MCF 10A (cell line): ENCODE results near the gene SSR4. TPM values are rescaled to one million over a fixed set of nuclear protein-coding genes. Genes with fewer than 3 reads are reported as not detected.

Experiments used
- BruUV-seq: library from RNA; stranded (reverse); fragments of 400-500 nt; replicated peaks from 2 replicates; lab custom pipeline; 2021; lab: Mats Ljungman, UMichigan
- CTCF ChIA-PET: fragments of 300-600 bp; sonication (Branson Sonifier 250); formaldehyde crosslinking; extraction: SDS; loops from one replicate; lab custom pipeline; 2021; ENCODE audit warnings: antibody characterized with exemption, inconsistent platforms; lab: Yijun Ruan, JAX
- POLR2A ChIA-PET: fragments of 300-600, 350-650 bp; sonication (Branson Sonifier 250); formaldehyde crosslinking; extraction: SDS; loops from one replicate; lab custom pipeline; 2020; ENCODE audit warnings: antibody characterized with exemption, inconsistent platforms; lab: Yijun Ruan, JAX
- DNase-seq: peaks from one replicate; pipeline ENCODE4 v3.0.0-alpha.2; 2018; ENCODE audit not compliant: unreplicated experiment
- H3K27ac Mint-ChIP-seq: one replicate; pipeline ENCODE4 v1.8.0; 2022; ENCODE audit warnings: mild to moderate bottlenecking, low read depth, mixed read lengths; ENCODE audit not compliant: unreplicated experiment
- H3K27me3 Mint-ChIP-seq: one replicate; pipeline ENCODE4 v1.8.0; 2022; ENCODE audit warnings: mixed read lengths; ENCODE audit not compliant: insufficient read depth, unreplicated experiment
- H3K36me3 Mint-ChIP-seq: one replicate; pipeline ENCODE4 v1.8.0; 2022; ENCODE audit warnings: mild to moderate bottlenecking, moderate library complexity, mixed read lengths; ENCODE audit not compliant: insufficient read depth, unreplicated experiment
- H3K4me1 Mint-ChIP-seq: one replicate; pipeline ENCODE4 v1.8.0; 2022; ENCODE audit warnings: mixed read lengths; ENCODE audit not compliant: insufficient read depth, unreplicated experiment
- H3K4me3 Mint-ChIP-seq: one replicate; pipeline ENCODE4 v1.8.0; 2022; ENCODE audit warnings: mild to moderate bottlenecking, moderate library complexity, mixed read lengths; ENCODE audit not compliant: unreplicated experiment
- H3K9me3 Mint-ChIP-seq: one replicate; pipeline ENCODE4 v1.8.0; 2022; ENCODE audit warnings: mixed read lengths; ENCODE audit not compliant: unreplicated experiment
- CTCF ChIP-seq: fragments of 200-600 bp; IDR thresholded peaks from one replicate; pipeline ENCODE4 v1.8.0; 2022; ENCODE audit warnings: antibody characterized with exemption, mild to moderate bottlenecking; ENCODE audit not compliant: unreplicated experiment
- intact Hi-C: fragments of 100-400 bp; cut with micrococcal nuclease; formaldehyde crosslinking; loops from 2 replicates; pipeline ENCODE4 v1.14.1; 2022
- total RNA-seq: library from RNA; stranded (reverse); gene quantifications from 2 replicates; pipeline ENCODE4 v1.2.3, GENCODE V29; 2022

SSR4 gene
- total RNA-seq, 1 experiment from 2014 or later: 328 TPM

DNA sequence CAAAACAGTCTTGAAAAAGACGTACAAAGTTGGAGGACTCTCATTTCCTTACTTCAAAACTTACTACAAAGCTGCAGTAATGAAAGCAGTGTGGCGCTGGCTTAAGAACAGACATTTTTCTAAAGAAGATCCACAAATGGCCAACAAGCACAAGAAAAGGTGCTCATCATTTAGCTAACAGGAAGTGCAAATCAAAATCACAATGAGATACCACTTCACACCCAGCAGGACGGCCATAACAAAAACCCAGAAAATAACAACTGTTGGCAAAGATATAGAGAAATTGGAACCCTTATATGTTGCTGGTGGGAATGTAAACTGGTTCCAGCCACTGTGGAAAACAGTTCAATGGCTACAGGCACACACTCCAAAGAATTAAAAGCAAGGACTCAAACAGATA is 32.5 kb downstream of the SSR4 start:
- POLR2A ChIA-PET: no interaction called here
- intact Hi-C loops: no loop called here
- Mint-ChIP-seq H3K27me3 (peaks cover 67% of the 10 kb centered on the region), H3K9me3 (no peaks in the 10 kb centered on the region), H3K36me3 (no peaks in the 10 kb centered on the region), H3K4me1 (no peaks in the 10 kb centered on the region), H3K4me3 (no peak overlapping the region), H3K27ac (no peak overlapping the region)
- TF ChIP-seq CTCF: no peak
- no peak for DNase-seq
- CTCF ChIA-PET: interaction anchor here (1.2 kb wide), 1 partner anchor 113 kb away, joined by 3 read pairs; no protein-coding TSS in a partner anchor
- no TSS peak for BruUV-seq

DNA sequence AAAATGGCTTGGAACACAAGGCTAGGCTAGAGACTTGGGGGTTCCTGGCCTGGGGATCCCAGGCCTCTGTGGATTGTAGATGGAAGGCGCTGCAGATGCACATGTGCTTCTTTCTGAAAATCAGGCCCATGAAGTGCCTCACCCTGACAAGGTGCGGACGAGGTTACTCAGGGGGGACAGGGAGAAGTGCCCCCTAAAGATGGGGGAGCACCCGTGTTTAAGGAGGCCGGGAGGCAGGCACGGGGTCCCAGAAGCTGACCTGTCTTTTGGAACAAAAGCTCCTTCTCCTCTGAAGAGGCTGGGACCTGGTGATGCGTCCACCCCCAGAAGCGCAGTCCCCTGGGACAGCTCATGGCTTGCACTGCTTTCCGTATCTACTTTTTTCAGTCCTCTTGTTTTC is 33.4 kb downstream of the SSR4 start:
- no peak overlapping the region for H3K4me3 Mint-ChIP-seq

DNA sequence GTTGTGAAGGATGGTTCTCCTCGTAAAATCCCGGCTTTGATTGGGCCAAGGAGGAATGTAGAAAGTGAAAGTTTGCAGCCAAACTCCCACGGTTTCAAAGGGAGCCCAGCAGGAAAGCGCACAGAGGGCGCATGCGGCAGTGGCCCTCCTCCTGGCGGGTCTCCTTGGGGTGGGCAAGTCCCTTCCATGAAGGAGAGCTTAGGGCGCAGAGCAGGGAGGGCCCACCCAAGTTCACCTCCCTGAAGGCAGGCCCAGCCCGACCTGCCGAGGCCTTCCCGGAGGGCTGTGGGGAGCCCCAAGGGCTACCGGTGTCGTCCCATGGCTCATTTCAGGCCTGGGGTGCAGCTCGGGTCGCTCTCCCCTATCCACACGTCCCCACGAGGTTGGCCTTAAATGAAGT is 33.8 kb downstream of the SSR4 start:
- no peak for TF ChIP-seq CTCF
- no peak for DNase-seq
- POLR2A ChIA-PET: no interaction called here
- no peak overlapping the region for H3K4me3 Mint-ChIP-seq
- H3K4me1 Mint-ChIP-seq: no peaks in the 10 kb centered on the region
- intact Hi-C loops: no loop called here
- H3K27me3 Mint-ChIP-seq: peaks cover 67% of the 10 kb centered on the region
- CTCF ChIA-PET: interaction anchor here (1.2 kb wide), 1 partner anchor 112 kb away, joined by 3 read pairs; no protein-coding TSS in a partner anchor
- no TSS peak for BruUV-seq
- no peaks in the 10 kb centered on the region for H3K9me3 Mint-ChIP-seq
- no peak overlapping the region for H3K27ac Mint-ChIP-seq
- no peaks in the 10 kb centered on the region for H3K36me3 Mint-ChIP-seq

More for the DNA sequence above, 33.4 kb downstream of the SSR4 start:
- ChIA-PET POLR2A (no interaction called here), CTCF (interaction anchor here (1.2 kb wide), 1 partner anchor 112 kb away, joined by 3 read pairs; no protein-coding TSS in a partner anchor)
- DNase-seq: no peak
- H3K36me3 Mint-ChIP-seq: no peaks in the 10 kb centered on the region
- H3K27me3 Mint-ChIP-seq: peaks cover 65% of the 10 kb centered on the region
- no peak overlapping the region for H3K27ac Mint-ChIP-seq
- H3K9me3 Mint-ChIP-seq: no peaks in the 10 kb centered on the region
- intact Hi-C loops: no loop called here
- no TSS peak for BruUV-seq
- no peak for TF ChIP-seq CTCF
- H3K4me1 Mint-ChIP-seq: no peaks in the 10 kb centered on the region

GRCh38 chrX:153828723-153829548 is 34.5 kb downstream of the SSR4 start:
- BruUV-seq: no TSS peak
- Mint-ChIP-seq H3K27me3 (peaks cover 70% of the 10 kb centered on the region), H3K9me3 (no peaks in the 10 kb centered on the region), H3K4me1 (no peaks in the 10 kb centered on the region), H3K27ac (no peak overlapping the region), H3K36me3 (no peaks in the 10 kb centered on the region), H3K4me3 (no peak overlapping the region)
- DNase-seq: no peak
- ChIA-PET CTCF (no interaction called here), POLR2A (no interaction called here)
- no peak for TF ChIP-seq CTCF
- intact Hi-C loops: no loop called here
